ENCODE measurements around the gene AKR1C2. TPM values are rescaled to one million over a fixed set of nuclear protein-coding genes. Genes with fewer than 3 reads are reported as not detected.
"Not testable (repeated sequence)": the region's sequence is repeated elsewhere in the genome, so short reads cannot be mapped to it uniquely, and the experiment has no call there.

The AKR1C2 gene
- total RNA-seq, 2 donors from 2014 or later: 8.5 to 39.9 TPM

- H3K9me3 ChIP-seq; intact Hi-C loops (cut with DNase I); DNase-seq; H3K4me1 ChIP-seq; H3K27ac ChIP-seq; H3K9ac ChIP-seq (ENCODE audit: low read depth in 2 of 2, low read length in 2 of 2); H3K36me3 ChIP-seq; H3K4me3 ChIP-seq; H3K27me3 ChIP-seq: not testable (repeated sequence)
These were observed 351 bp upstream of the AKR1C2 start for GRCh38 chr10:5004030-5004385.

- H3K9me3 ChIP-seq: no peaks in the 10 kb centered on the region
- no peak overlapping the region for H3K27ac ChIP-seq
- no peak for TF ChIP-seq CTCF (IDR thresholded peaks at IDR 0.05)
- no peaks in the 10 kb centered on the region for H3K4me1 ChIP-seq
- H3K36me3 ChIP-seq: no peaks in the 10 kb centered on the region
- H3K27me3 ChIP-seq: no peaks in the 10 kb centered on the region
- DNase-seq: no peak
- no peak overlapping the region for H3K9ac ChIP-seq (ENCODE audit: low read depth in 2 of 2, low read length in 2 of 2)
- H3K4me3 ChIP-seq: no peak overlapping the region
- intact Hi-C loops (cut with DNase I): no loop called here
These were observed 1.5 kb downstream of the AKR1C2 start for GRCh38 chr10:5002013-5002727.

- TF ChIP-seq CTCF (IDR thresholded peaks at IDR 0.05): no peak
- intact Hi-C loops (cut with DNase I): no loop called here
- Histone ChIP-seq H3K9me3 (no peaks in the 10 kb centered on the region), H3K9ac (ENCODE audit: low read depth in 2 of 2, low read length in 2 of 2) (no peak overlapping the region), H3K27me3 (no peaks in the 10 kb centered on the region), H3K36me3 (no peaks in the 10 kb centered on the region), H3K27ac (no peak overlapping the region), H3K4me3 (no peak overlapping the region), H3K4me1 (no peaks in the 10 kb centered on the region)
- DNase-seq: no peak
These were observed 5.0 kb downstream of the AKR1C2 start for GRCh38 chr10:4998671-4999070.

- H3K9me3 ChIP-seq; H3K9ac ChIP-seq (ENCODE audit: low read depth in 2 of 2, low read length in 2 of 2); DNase-seq; H3K36me3 ChIP-seq; H3K27me3 ChIP-seq; intact Hi-C loops (cut with DNase I); H3K27ac ChIP-seq; H3K4me1 ChIP-seq; H3K4me3 ChIP-seq: not testable (repeated sequence)
These were observed 9.4 kb downstream of the AKR1C2 start for GRCh38 chr10:4994260-4994659.

GRCh38 chr10:4992564-4992963, 11.1 kb downstream of the AKR1C2 start:
- H3K4me1 ChIP-seq; H3K36me3 ChIP-seq; DNase-seq; H3K9ac ChIP-seq (ENCODE audit: low read depth in 2 of 2, low read length in 2 of 2); H3K27ac ChIP-seq; H3K27me3 ChIP-seq; H3K9me3 ChIP-seq; intact Hi-C loops (cut with DNase I); H3K4me3 ChIP-seq: not testable (repeated sequence)

- intact Hi-C loops (cut with DNase I); H3K36me3 ChIP-seq: not testable (repeated sequence)
These were observed 12.2 kb downstream of the AKR1C2 start for GRCh38 chr10:4991463-4991862.

GRCh38 chr10:4990217-4990616, 13.4 kb downstream of the AKR1C2 start:
- Histone ChIP-seq H3K4me1 (no peaks in the 10 kb centered on the region), H3K27ac (no peak overlapping the region), H3K27me3 (no peaks in the 10 kb centered on the region), H3K9me3 (no peaks in the 10 kb centered on the region), H3K4me3 (no peak overlapping the region), H3K36me3 (no peaks in the 10 kb centered on the region), H3K9ac (ENCODE audit: low read depth in 2 of 2, low read length in 2 of 2) (no peak overlapping the region)
- intact Hi-C loops (cut with DNase I): no loop called here
- no peak for TF ChIP-seq CTCF (IDR thresholded peaks at IDR 0.05)
- no peak for DNase-seq

More at GRCh38 chr10:4991463-4991862, 12.2 kb downstream of the AKR1C2 start:
- H3K4me1 ChIP-seq; H3K9me3 ChIP-seq; H3K4me3 ChIP-seq; H3K27me3 ChIP-seq; DNase-seq; H3K27ac ChIP-seq; H3K9ac ChIP-seq (ENCODE audit: low read depth in 2 of 2, low read length in 2 of 2): not testable (repeated sequence)

- H3K4me3 ChIP-seq; intact Hi-C loops (cut with DNase I); H3K27ac ChIP-seq; H3K9ac ChIP-seq (ENCODE audit: low read depth in 2 of 2, low read length in 2 of 2); H3K4me1 ChIP-seq; DNase-seq; H3K9me3 ChIP-seq; H3K27me3 ChIP-seq; H3K36me3 ChIP-seq: not testable (repeated sequence)
These were observed 15.5 kb downstream of the AKR1C2 start for GRCh38 chr10:4988000-4988641.
